C4-2B (cell line): Measurements from ENCODE around the gene ATP1A4.
"Not testable (repeated sequence)": the region's sequence is repeated elsewhere in the genome, so short reads cannot be mapped to it uniquely, and the experiment has no call there.

ENCODE experiments used
- H3K27ac ChIP-seq: fragments of 450-650 bp; 2 replicates; pipeline ENCODE4 v1.5.1; 2017
- ZFX ChIP-seq: fragments of 450-650 bp; IDR thresholded peaks from 2 replicates; pipeline ENCODE4 v1.6.1; 2017
- TF ChIP-seq, protein P1 (sequence below): fragments of 450-650 bp; conservative IDR thresholded peaks from 2 replicates; pipeline ENCODE4 v1.5.1; 2017; ENCODE audit warnings: mild to moderate bottlenecking

ATP1A4 gene

DNA sequence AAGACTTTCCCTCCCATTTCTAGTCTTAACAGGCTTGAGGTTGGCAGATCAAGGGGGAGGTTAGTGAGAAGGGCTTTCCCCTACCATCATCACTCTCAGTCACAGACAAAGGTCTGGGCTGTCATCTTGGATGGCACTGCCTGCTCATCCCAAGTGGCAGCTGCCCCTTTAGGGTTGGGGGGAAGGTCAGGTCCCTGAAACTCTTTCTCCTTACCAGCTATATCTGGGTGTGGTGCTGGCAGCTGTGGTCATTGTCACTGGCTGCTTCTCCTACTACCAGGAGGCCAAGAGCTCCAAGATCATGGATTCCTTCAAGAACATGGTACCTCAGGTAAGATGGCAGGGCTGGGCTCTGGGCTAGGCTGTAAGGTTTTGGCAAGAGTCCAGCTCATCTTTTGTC, 27.7 kb upstream of the ATP1A4 start:
- TF ChIP-seq ZFX = no peak
- TF ChIP-seq, protein P1, sequence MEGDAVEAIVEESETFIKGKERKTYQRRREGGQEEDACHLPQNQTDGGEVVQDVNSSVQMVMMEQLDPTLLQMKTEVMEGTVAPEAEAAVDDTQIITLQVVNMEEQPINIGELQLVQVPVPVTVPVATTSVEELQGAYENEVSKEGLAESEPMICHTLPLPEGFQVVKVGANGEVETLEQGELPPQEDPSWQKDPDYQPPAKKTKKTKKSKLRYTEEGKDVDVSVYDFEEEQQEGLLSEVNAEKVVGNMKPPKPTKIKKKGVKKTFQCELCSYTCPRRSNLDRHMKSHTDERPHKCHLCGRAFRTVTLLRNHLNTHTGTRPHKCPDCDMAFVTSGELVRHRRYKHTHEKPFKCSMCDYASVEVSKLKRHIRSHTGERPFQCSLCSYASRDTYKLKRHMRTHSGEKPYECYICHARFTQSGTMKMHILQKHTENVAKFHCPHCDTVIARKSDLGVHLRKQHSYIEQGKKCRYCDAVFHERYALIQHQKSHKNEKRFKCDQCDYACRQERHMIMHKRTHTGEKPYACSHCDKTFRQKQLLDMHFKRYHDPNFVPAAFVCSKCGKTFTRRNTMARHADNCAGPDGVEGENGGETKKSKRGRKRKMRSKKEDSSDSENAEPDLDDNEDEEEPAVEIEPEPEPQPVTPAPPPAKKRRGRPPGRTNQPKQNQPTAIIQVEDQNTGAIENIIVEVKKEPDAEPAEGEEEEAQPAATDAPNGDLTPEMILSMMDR = no peak
- no peak overlapping the region for H3K27ac ChIP-seq

DNA sequence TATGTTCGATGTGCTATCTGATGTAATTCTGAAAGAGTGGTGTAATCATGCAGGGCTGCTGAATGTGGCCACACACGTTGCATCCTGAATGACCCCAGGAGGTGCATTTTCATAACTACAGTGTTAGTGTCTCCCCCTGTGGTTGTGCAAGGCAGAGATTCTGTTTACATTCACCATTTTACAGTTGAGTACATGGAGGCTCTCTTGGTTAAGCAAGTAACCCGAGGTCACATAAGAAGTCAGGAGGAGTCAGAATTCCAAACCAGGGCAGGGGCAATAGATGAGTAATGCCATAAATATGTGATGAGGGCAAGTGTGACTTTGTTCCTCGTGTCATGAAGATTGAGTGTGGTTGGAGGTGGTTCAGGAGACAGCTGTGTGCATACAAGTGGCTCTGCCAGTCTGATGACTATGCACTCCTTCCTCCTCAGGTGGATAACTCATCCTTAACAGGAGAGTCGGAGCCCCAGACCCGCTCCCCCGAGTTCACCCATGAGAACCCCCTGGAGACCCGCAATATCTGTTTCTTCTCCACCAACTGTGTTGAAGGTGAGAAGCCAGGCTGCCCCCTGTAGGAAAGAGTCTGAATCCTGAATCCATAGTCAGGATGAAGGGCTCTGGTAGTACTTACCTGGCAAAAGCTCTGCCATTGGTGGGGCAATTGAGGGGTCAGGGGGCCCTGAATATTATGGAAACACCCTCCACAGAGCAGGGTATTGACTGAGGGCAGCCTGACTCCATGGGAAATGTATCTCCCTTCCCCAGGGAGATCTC, 26.5 kb upstream of the ATP1A4 start:
- TF ChIP-seq, protein P1 = no peak; the same call in 1 of the 2 replicates
- no peak for TF ChIP-seq ZFX
- H3K27ac ChIP-seq = no peak overlapping the region; the same call in 1 of the 2 replicates

DNA sequence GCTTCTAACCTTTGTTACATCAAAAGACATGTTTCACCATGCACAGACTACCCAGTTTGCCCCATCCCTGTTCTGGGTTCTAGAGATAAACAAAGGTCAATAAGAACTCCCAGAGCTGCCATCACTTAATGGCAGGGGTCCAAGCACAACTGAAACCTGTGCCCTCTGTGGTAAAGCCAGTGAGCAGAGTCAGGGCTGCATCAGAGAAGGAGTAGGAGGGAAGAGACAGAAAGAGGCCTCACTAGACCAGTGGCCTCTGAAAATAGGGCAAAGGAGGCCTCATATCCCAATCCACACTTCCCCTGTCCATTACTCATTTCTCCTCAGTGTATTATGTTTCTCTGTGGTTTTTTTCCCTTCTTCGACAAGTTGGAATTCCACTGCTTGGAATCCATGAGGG, 25.7 kb upstream of the ATP1A4 start:
- no peak for TF ChIP-seq ZFX
- TF ChIP-seq, protein P1 = no peak
- no peak overlapping the region; the same call in 1 of the 2 replicates for H3K27ac ChIP-seq

DNA sequence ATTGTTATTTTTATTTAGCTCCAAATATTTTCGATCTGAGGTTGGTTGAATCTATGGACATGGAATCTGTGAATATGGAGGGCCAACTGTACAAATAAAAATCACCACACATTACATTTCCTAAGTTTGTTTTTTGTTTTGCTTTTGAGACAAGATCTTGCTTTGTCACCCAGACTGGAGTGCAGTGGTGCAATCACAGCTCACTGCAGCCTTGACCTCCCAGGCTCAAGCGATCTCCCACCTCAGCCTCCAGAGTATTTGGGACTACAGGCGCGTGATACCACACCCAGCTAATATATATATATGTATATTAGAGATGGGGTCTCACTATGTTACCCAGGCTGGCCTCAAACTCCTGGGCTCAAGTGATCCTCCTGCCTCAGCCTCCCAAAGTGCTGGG, 25.1 kb upstream of the ATP1A4 start:
- H3K27ac ChIP-seq = not testable (repeated sequence)

DNA sequence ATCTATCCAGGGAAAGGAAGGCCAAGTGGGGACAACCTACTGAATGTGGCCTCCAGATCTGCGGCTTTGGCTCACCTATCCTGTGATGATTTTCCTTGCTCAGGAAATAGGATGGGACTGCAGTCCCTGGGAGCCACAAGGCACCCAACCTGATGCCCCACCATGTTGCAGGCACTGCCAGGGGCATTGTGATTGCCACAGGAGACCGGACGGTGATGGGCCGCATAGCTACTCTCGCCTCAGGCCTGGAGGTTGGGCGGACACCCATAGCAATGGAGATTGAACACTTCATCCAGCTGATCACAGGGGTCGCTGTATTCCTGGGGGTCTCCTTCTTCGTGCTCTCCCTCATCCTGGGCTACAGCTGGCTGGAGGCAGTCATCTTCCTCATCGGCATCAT, 24.0 kb upstream of the ATP1A4 start:
- H3K27ac ChIP-seq = no peak overlapping the region
- TF ChIP-seq ZFX = no peak
- TF ChIP-seq, protein P1 = no peak

DNA sequence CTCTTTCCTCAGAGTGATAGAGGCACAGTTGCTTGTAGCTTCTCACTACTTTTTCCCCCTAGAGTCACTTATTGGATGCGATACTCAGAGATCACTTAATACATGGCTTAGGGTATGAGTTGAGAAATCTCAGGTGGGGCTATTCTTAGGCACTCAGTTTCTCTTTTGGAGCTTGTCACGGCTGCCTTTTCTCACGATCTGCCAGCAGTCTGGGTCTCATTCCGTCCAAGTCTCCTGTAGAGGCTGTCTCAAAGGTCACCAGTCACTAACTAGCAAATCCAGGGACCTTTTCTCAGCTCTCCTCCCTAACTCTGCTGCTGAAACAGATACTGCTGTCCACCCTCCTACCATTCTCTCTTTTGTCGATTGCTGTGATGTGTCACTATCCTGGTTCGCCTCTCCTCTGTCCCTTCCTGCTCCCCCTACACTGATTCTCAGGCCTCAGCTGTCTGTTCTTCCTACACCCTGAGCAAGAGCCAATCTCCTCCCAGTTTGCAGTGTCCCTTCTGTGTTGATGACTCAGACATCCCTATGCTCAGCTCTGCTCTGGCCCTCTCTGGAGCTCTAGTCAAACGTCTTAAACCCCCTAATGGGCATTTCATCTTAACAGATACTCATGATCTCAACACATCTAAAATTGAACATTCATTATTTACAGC, 23.4 kb upstream of the ATP1A4 start:
- no peak for TF ChIP-seq ZFX
- TF ChIP-seq, protein P1 = no peak

DNA sequence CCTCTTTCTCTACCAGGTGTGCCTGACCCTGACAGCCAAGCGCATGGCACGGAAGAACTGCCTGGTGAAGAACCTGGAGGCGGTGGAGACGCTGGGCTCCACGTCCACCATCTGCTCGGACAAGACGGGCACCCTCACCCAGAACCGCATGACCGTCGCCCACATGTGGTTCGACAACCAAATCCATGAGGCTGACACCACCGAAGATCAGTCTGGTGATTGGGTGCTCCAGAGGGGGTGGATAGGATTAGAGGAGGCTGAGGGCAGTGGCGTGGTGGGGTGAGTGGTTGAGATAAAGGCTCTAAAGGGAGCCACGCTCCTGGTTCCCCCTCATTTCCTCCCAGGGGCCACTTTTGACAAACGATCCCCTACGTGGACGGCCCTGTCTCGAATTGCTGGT, 22.8 kb upstream of the ATP1A4 start:
- no peak for TF ChIP-seq ZFX
- TF ChIP-seq, protein P1 = no peak
- H3K27ac ChIP-seq = no peak overlapping the region; the same call in 1 of the 2 replicates

More for the DNA sequence above, 23.4 kb upstream of the ATP1A4 start:
- H3K27ac ChIP-seq = no peak overlapping the region; the same call in 1 of the 2 replicates
